Vein endothelial cell (primary cell): Measurements from ENCODE around the gene HMOX2. TPM values are rescaled to one million over a fixed set of nuclear protein-coding genes. Genes with fewer than 3 reads are reported as not detected.

ENCODE experiments used
- small RNA-seq: library from RNA; depleted of rRNA; stranded (forward); fragments of <200 nt; gene quantifications from one replicate; pipeline ENCODE3, GENCODE V24; 2012
- total RNA-seq: library from RNA; depleted of rRNA; stranded (reverse); fragments of >200 nt; gene quantifications from 2 replicates; pipeline ENCODE4 v1.2.3, GENCODE V29; 2012

The HMOX2 gene, protein sequence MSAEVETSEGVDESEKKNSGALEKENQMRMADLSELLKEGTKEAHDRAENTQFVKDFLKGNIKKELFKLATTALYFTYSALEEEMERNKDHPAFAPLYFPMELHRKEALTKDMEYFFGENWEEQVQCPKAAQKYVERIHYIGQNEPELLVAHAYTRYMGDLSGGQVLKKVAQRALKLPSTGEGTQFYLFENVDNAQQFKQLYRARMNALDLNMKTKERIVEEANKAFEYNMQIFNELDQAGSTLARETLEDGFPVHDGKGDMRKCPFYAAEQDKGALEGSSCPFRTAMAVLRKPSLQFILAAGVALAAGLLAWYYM
- 143 and 164 TPM in 2 replicates for total RNA-seq

GRCh38 chr16:4475880-4476788, at the start of gene HMOX2:
Gene HMOX2 (plus strand): TSS chr16:4476398. CDS start chr16:4505525, 29,127 bp downstream.

DNA sequence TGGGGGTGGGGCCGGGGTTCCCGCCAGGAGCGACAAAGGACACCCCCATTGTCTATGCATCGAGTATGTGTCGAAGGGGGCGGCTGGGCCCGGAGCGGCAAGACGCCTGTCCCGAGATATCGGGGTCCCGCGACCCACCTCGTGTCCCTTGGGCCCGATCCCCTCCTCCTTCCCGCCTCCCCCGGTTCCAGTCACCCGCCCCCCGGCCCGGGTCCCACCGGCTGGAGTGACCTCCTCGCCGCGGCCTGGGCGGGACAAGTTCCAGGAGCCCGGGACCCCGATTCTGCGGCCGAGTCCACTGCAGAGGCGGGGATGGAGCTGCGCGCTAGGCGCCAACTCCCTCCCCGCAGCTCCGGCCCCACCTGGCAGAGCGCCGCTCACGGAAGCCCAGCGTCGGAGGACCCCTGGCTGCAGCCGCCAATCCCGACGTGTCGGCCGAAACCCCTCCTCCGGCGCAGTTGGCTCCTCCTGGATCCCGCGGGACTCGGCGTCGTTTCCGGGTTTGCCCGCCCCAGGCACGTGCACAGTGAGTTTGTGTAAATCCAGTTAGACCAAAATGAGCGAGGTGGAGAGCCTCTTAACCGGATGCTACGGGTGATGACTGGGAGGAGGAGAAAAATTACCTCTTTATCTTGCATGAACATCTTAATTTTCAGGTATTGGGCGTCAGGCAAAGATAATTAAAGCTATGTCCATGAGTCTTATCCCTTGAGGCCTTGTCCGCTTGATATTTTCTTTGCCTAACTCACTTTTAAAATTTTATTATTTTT, 1.8 kb upstream of the HMOX2 start, which contains the start of gene NMRAL1:
NMRAL1 (minus strand) TSS at position 434 of the 770 bp plus-strand sequence. CDS start 493 bp downstream, outside the sequence.

GRCh38 chr16:4538350-4539235, 62.4 kb downstream of the HMOX2 start, which contains the start of gene CDIP1:
Gene CDIP1 (minus strand): TSS chr16:4538773. CDS start chr16:4514130, 24,643 bp downstream.

GRCh38 chr16:4556112-4556511, 79.9 kb downstream of the HMOX2 start, which contains the start of gene C16orf96:
Gene C16orf96 (plus strand): TSS chr16:4556340. CDS start chr16:4556490, 150 bp downstream.

Small RNA genes lying within 50 kb of the gene (small RNA-seq; reads per million reads assigned to genes)
- gene AC012676.2 = not detected

Other genes starting within 250 kb of the HMOX2 start
- gene SRL, start 234.3 kb upstream of the HMOX2 start, total RNA-seq = under 0.01 and 0.10 TPM in 2 replicates
- 6.3 and 6.5 TPM in 2 replicates for gene TFAP4, start 203.4 kb upstream of the HMOX2 start, total RNA-seq
- gene GLIS2, start 160.3 kb upstream of the HMOX2 start, total RNA-seq = 0.67 and 2.0 TPM in 2 replicates
- gene PAM16, start 125.1 kb upstream of the HMOX2 start, total RNA-seq = 19.6 and 19.9 TPM in 2 replicates
- gene VASN, start 104.5 kb upstream of the HMOX2 start, total RNA-seq = 0.33 and 0.86 TPM in 2 replicates
- gene CORO7, start 59.8 kb upstream of the HMOX2 start, total RNA-seq = 63.0 and 67.0 TPM in 2 replicates
- gene DNAJA3, start 50.5 kb upstream of the HMOX2 start, total RNA-seq = 37.2 and 44.9 TPM in 2 replicates
- gene NMRAL1, start 1.8 kb upstream of the HMOX2 start, total RNA-seq = 56.6 and 96.4 TPM in 2 replicates
- gene CDIP1, start 62.4 kb downstream of the HMOX2 start, total RNA-seq = 12.7 and 18.9 TPM in 2 replicates
- not detected in 2 replicates for gene C16orf96, start 79.9 kb downstream of the HMOX2 start, total RNA-seq
- 8.6 and 12.7 TPM in 2 replicates for gene UBALD1, start 138.5 kb downstream of the HMOX2 start, total RNA-seq
- gene MGRN1, start 148.4 kb downstream of the HMOX2 start, total RNA-seq = 50.6 and 53.2 TPM in 2 replicates
- gene NUDT16L1, start 217.2 kb downstream of the HMOX2 start, total RNA-seq = 23.8 and 27.4 TPM in 2 replicates